ENCODE data around the gene ZNF805.
"Not testable (repeated sequence)": the region's sequence is repeated elsewhere in the genome, so short reads cannot be mapped to it uniquely, and the experiment has no call there.

Gene ZNF805

GRCh38 chr19:57240311-57241090 is at the start of gene ZNF805:
Gene ZNF805, plus strand, starts transcription at chr19:57240632. Its CDS starts 260 bp downstream, at chr19:57240892.
- DNase-seq (ENCODE audit: low spot score) = peak; percentile 89

DNA sequence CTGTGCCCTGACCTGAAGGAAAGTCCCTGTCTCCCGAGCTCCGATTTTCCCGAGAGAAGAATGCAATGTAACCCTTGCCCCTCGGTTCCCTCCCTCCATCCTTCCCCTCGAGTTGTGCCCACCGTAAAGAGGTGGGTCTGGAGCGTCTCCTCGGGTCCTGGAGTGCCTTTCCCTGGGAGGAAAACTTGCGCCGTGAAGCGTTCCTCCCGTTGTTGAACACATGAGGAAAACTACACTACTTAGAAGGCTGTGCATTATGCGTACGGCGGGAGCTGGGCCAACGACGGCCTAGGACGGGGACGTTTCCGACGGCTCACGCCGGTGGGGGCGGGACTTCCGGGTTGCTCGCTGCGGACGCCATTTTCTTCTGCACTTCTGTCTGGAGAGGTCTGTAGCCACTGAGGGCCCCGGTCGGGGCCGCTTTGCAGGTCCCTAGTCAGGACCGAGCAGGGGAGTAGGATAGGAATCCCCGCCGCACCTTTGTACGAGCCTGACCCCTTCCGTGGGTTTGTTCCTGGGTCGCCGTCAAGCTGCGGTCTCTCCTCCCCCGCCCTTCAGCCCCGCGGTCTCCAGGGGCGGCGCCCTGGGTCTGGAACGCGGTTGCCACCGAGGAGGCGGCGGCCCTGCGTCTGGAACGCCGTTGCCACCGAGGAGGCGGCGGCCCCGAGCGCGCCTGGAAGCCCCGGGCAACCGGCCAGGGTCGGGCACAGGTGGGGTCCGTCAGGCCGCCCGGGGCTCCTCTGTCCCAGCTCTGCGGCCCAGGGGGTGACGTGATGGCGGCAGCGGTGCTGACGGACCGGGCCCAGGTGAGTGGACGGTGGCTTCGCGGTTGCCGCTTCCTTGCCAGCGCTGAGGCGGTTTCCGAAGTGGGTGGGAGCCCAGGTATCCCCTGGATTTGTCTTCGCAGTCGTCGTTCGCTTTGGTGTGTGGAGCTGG is 49.0 kb upstream of the ZNF805 start, which contains the start of gene ZNF264:
ZNF264 (plus strand) TSS at position 360 of the 936 bp plus-strand sequence; CDS start at position 774, 414 bp downstream.
- DNase-seq (ENCODE audit: low spot score) = peak; percentile 87

- DNase-seq (ENCODE audit: low spot score) = peak; percentile 9
Observed at GRCh38 chr19:57192077-57192420, 48.4 kb upstream of the ZNF805 start.

DNA sequence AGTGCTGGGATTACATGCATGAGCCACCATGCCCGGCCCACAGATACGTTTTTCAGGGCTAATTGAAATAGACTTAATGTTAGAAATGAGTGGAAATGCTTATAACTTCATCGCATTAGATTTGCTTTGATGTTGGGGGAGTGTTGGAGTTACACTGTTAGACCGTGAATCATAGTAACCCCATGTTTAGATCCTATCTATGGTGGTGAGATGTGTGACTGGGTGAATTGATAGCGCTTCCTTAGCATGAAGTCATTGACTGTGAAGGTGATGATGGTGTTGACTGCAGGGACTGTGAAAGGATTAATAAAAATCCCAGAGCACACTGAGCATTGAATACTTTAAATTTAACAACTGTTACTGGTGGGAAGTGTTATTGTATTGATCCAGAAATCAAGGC is 47.4 kb upstream of the ZNF805 start:
- DNase-seq (ENCODE audit: low spot score) = no peak

DNA sequence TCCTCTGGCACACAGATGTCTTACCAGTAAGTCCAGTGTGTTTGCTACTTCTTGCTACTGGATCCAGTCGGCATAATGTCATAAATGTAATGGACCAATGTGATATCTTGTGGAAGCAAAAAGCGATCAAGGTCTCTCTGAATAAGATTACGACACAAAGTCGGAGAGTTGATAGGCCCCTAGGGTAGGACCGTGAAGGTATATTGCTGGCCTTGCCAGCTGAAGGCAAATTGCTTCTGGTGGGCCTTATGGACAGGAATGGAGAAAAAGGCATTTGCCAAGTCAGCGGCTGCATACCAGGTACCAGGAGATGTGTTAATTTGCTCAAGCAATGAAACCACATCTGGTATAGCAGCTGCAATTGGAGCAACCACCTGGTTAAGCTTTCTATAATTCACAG is 42.6 kb upstream of the ZNF805 start:
- not testable (repeated sequence) for DNase-seq (ENCODE audit: low spot score)

- no peak for DNase-seq (ENCODE audit: low spot score)
Observed at GRCh38 chr19:57202160-57202559, 38.3 kb upstream of the ZNF805 start.

DNA sequence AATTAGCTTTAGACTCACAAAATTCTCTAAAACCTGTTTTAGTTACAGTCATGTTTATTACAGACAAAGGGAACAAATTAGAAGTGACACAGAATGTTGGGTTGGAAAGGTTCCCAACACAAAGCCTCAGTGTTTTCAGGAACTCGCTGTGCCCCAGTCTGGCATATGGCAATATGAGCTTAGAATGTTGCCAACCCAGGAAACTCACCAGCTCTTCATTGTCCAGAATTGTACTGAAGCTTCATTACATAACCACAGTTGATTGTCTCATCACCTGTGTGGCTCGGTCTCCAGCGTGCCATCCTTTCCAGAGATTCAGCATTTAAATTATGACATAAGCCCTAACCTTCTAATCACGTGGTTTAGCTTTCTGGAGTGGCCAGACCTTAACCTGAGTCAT is 30.1 kb upstream of the ZNF805 start:
- DNase-seq (ENCODE audit: low spot score) = no peak

DNA sequence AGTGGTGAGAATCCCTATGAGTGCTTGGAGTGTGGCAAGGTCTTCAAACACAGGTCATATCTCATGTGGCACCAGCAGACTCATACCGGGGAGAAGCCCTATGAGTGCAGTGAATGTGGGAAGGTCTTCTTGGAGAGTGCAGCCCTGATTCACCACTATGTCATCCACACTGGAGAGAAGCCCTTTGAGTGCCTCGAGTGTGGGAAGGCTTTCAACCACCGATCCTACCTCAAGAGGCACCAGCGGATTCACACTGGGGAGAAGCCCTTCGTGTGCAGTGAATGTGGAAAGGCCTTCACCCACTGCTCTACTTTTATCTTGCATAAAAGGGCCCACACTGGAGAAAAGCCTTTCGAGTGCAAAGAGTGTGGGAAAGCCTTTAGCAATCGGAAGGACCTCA is 28.3 kb upstream of the ZNF805 start:
- DNase-seq (ENCODE audit: low spot score) = peak; percentile 46

- DNase-seq (ENCODE audit: low spot score) = no peak
Observed at GRCh38 chr19:57227502-57227901, 12.9 kb upstream of the ZNF805 start.

GRCh38 chr19:57231686-57232085 is 8.7 kb upstream of the ZNF805 start:
- DNase-seq (ENCODE audit: low spot score) = no peak

DNA sequence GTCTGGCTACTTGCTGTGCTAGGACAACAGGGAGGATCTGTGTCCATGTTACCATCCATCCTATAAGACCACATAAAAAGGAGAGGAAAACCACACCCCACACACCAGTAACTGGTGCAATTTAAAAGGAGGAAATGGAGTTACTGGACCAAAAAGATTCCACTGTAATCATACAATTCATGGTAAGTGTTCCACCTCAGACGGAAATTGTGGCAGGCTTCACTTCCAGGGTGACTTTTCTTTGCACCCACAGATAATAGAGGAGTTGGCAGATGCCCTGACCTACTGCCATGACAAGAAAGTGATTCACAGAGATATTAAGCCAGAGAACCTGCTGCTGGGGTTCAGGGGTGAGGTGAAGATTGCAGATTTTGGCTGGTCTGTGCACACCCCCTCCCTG is 7.2 kb upstream of the ZNF805 start:
- no peak for DNase-seq (ENCODE audit: low spot score)

GRCh38 chr19:57239982-57240310 is 486 bp upstream of the ZNF805 start:
- no peak for DNase-seq (ENCODE audit: low spot score)

- DNase-seq (ENCODE audit: low spot score) = peak; percentile 30
Observed at GRCh38 chr19:57241176-57241575, 744 bp downstream of the ZNF805 start.

DNA sequence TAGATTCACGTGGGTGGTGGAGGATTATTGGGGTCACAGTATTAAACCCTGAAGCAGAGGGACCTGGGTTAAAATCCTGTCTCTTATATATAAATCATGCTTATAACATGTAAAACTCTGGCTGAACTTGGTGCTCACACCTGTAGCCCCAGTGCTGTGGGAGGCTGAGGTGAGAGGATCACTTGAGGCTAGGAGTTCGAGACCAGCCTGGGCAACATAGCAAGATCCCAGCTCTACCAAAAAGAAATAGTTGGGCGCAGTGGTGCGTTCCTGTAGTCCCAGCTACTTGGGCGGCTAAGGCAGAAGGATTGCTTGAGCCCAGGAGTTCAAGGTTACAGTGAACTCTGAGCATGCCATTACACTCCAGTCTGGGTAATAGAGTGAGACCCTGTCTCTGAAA is 2.4 kb downstream of the ZNF805 start:
- no peak for DNase-seq (ENCODE audit: low spot score)

DNA sequence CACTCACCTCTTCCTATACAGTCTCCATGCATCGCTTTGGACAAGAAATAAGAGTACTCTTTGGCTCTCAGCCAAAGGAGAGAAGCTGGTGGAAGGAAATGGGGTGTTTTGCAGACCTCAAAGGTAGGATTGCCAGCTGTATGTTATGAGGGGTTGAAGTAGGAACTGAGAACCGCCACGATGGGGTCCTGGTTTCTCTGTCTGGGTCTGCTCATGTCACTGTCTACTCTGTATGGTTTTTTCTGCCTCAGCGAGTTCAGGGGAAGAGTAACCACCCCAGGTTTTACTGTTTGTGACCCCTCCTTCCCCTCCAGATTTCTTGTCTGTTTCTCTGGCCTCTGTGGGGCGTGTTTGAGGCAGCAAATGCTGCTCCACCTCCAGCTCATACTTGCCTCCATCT is 4.1 kb downstream of the ZNF805 start:
- no peak for DNase-seq (ENCODE audit: low spot score)

DNA sequence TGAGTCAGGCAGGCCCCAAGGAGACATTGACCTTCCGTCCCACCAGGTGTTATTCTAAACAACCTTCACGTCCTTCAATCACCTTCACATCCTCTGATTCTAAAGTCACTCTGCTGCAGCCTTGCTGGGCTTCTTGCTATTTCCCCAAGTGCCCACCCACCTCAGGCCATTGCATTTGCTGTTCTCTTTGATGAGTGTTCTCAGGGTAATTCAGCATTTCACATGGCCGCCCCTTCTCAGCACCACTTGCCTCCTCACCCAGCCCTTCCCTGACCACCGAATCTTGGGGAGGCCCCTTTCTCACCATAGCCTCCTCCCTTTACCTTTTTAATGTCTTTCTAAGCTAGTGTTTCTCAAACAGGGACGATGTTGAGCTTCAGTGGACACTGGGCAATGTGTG is 4.6 kb downstream of the ZNF805 start:
- no peak for DNase-seq (ENCODE audit: low spot score)

GRCh38 chr19:57245959-57246358 is 5.5 kb downstream of the ZNF805 start:
- DNase-seq (ENCODE audit: low spot score) = no peak

DNA sequence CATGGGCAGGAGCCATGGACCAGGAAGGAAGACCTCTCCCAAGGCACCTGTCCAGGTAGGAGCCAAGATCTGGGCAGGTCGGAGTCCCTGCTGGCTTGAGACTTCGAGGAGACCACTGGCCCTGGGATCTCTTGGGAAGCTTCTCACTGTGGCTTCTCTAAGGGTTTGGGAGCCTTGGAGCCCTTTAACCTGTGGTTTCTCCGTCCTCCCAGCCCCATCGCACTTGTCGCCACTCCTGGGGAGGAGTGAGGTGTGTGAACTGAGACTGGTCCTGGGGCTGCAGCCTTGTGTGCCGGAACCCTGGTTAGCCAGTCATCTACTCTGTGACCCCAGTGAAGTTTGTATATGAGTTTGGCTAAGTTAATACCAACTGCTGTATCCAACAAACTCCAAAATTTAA is 8.2 kb downstream of the ZNF805 start:
- no peak for DNase-seq (ENCODE audit: low spot score)

DNA sequence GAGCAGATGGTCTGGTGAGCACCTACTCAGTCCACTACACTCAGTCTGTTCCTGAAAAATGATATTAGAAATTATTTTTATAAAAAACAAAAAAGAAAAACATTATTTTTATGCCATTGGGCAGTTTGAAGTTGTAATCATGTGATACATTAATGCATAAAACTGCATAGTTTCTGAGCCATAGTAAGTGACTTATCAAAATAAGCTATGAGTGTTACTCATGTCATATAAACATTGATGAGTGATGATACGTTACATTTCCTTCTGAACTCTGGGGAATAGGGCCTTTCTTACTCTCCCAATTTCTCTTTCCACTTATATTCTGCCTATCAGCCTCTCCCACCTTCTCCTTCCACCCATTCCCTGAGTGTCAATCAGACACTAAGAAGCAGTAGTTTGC is 8.9 kb downstream of the ZNF805 start:
- peak; percentile 23 for DNase-seq (ENCODE audit: low spot score)

- peak; percentile 61 for DNase-seq (ENCODE audit: low spot score)
Observed at GRCh38 chr19:57253767-57254166, 13.3 kb downstream of the ZNF805 start.

DNA sequence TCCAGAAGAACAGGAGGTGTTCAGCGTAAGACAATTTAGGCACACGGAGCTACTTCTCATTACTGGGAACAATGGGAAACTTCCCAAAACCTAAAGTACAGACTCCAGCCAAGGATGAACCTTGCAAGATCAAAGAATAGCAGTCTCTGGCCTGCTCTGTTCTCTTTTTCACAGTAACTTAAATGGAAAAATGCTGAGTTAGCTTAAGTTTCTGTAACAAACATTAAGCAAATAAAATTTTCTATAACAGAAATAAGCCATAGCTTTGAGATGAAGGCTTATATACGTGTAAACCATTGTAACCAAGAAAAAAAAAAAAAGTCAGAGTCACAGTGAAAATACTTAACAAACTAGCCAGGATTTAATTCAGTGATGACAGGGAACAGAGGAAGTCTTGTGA is 21.6 kb downstream of the ZNF805 start:
- no peak for DNase-seq (ENCODE audit: low spot score)

- no peak for DNase-seq (ENCODE audit: low spot score)
Observed at GRCh38 chr19:57263244-57263741, 22.9 kb downstream of the ZNF805 start.

DNA sequence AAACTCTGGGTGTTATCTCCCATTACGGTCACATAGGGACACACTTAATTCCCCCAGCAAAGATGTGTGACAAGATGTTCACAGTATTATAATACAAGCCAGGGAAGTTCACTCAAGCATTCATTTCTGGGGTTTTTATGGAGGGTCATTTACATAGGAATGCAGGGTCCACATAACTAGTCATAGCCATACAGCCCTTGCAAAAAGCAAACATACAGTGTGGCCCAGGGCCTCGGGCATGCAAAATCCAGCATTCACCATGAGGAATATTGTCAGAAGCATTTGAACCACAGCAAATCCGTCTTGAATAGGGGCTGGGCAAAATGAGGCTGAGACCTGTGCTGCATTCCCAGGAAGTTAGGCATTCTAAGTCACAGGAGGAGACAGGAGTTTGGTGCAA is 26.9 kb downstream of the ZNF805 start:
- DNase-seq (ENCODE audit: low spot score) = no peak
